GM23338 (cell line): ENCODE results near the gene BAIAP2. TPM values are rescaled to one million over a fixed set of nuclear protein-coding genes. Genes with fewer than 3 reads are reported as not detected.

Experiments
- ATAC-seq: fragments of 200-7000 bp; cut with Tn5 transposase; 3 replicates; pipeline ENCODE4 v1.9.1; 2020
- DNase-seq: peaks from one replicate; pipeline ENCODE4 v3.0.0-alpha.2; 2015; ENCODE audit warnings: low spot score
- H2AFZ ChIP-seq: fragments of 200-600 bp; sonication (generic); 2 replicates; pipeline ENCODE4 v1.8.0; 2016; ENCODE audit warnings: antibody characterized with exemption, mild to moderate bottlenecking, moderate library complexity
- H3F3A ChIP-seq: fragments of 200-600 bp; sonication (generic); replicated peaks from 2 replicates; pipeline ENCODE4 v1.8.0; 2017; ENCODE audit warnings: antibody characterized with exemption, mixed run types, low read depth
- H3K27ac ChIP-seq: fragments of 200-600 bp; sonication (generic); 2 replicates; pipeline ENCODE4 v1.6.1; 2016; ENCODE audit warnings: low read depth
- H3K27me3 ChIP-seq: fragments of 200-600 bp; sonication (generic); 2 replicates; pipeline ENCODE4 v1.8.0; 2016; ENCODE audit warnings: mild to moderate bottlenecking, mixed run types, moderate library complexity; ENCODE audit not compliant: insufficient read depth
- H3K36me3 ChIP-seq: fragments of 200-600 bp; sonication (generic); 2 replicates; pipeline ENCODE4 v1.8.0; 2016; ENCODE audit warnings: mild to moderate bottlenecking; ENCODE audit not compliant: insufficient read depth
- H3K4me1 ChIP-seq: fragments of 200-600 bp; sonication (generic); 2 replicates; pipeline ENCODE4 v1.8.0; 2016; ENCODE audit warnings: mild to moderate bottlenecking, moderate library complexity; ENCODE audit not compliant: insufficient read depth
- H3K4me2 ChIP-seq: fragments of 200-600 bp; sonication (generic); 2 replicates; pipeline ENCODE4 v1.7.1; 2017; ENCODE audit warnings: mixed run types
- H3K4me3 ChIP-seq: fragments of 200-600 bp; sonication (generic); 2 replicates; pipeline ENCODE4 v1.6.1; 2016; ENCODE audit warnings: mixed run types
- H3K79me2 ChIP-seq: fragments of 200-600 bp; sonication (generic); replicated peaks from 2 replicates; pipeline ENCODE4 v1.8.0; 2017; ENCODE audit warnings: mild to moderate bottlenecking; ENCODE audit not compliant: insufficient read depth
- H3K9me2 ChIP-seq: fragments of 200-600 bp; sonication (generic); 2 replicates; pipeline ENCODE4 v1.8.0; 2017; ENCODE audit not compliant: insufficient read depth
- H4K20me1 ChIP-seq: fragments of 200-600 bp; sonication (generic); replicated peaks from 2 replicates; pipeline ENCODE4 v1.8.0; 2017; ENCODE audit warnings: mild to moderate bottlenecking; ENCODE audit not compliant: insufficient read depth
- H3K27ac Mint-ChIP-seq: 2 replicates; pipeline ENCODE4 v1.8.0; 2020; ENCODE audit warnings: inconsistent platforms, mild to moderate bottlenecking, moderate library complexity, mixed read lengths
- H3K27me3 Mint-ChIP-seq: 3 replicates; pipeline ENCODE4 v1.8.0; 2022; ENCODE audit warnings: low read depth, mild to moderate bottlenecking, moderate library complexity, mixed read lengths, inconsistent platforms; ENCODE audit not compliant: insufficient read depth, poor library complexity
- H3K36me3 Mint-ChIP-seq: 3 replicates; pipeline ENCODE4 v1.8.0; 2021; ENCODE audit warnings: low read depth, mild to moderate bottlenecking, inconsistent platforms, moderate library complexity, mixed read lengths
- H3K4me1 Mint-ChIP-seq: 3 replicates; pipeline ENCODE4 v1.8.0; 2020; ENCODE audit warnings: mild to moderate bottlenecking, inconsistent platforms, mixed read lengths
- H3K4me3 Mint-ChIP-seq: 3 replicates; pipeline ENCODE4 v1.8.0; 2021; ENCODE audit warnings: moderate library complexity, mild to moderate bottlenecking, inconsistent platforms, mixed read lengths
- H3K9me3 Mint-ChIP-seq: 3 replicates; pipeline ENCODE4 v1.8.0; 2020; ENCODE audit warnings: moderate library complexity, mild to moderate bottlenecking, inconsistent platforms, mixed read lengths
- CREB1 ChIP-seq: fragments of 250-450 bp; sonication (Bioruptor Pico); IDR thresholded peaks from 2 replicates; pipeline ENCODE4 v1.5.0; 2020; ENCODE audit warnings: low read depth, mild to moderate bottlenecking, moderate library complexity
- EZH2 ChIP-seq: fragments of 200-600 bp; sonication (generic); IDR thresholded peaks from one replicate; pipeline ENCODE4 v1.8.0; 2017; ENCODE audit warnings: antibody characterized with exemption, mild to moderate bottlenecking, low read depth; ENCODE audit not compliant: unreplicated experiment
- EZH2phosphoT487 ChIP-seq: fragments of 200-600 bp; sonication (generic); IDR thresholded peaks from one replicate; pipeline ENCODE4 v1.8.1; 2018; ENCODE audit warnings: antibody characterized with exemption; ENCODE audit not compliant: unreplicated experiment
- JUNB ChIP-seq: IDR thresholded peaks from one replicate; pipeline ENCODE4 v1.6.1; 2016; ENCODE audit warnings: antibody characterized with exemption; ENCODE audit not compliant: unreplicated experiment
- NANOG ChIP-seq: IDR thresholded peaks from 2 replicates; pipeline ENCODE4 v1.6.1; 2016; ENCODE audit warnings: antibody characterized with exemption, borderline replicate concordance
- POLR2AphosphoS5 ChIP-seq: IDR thresholded peaks from 2 replicates; pipeline ENCODE4 v1.6.1; 2016; ENCODE audit warnings: antibody characterized with exemption, low read depth
- STAT1 ChIP-seq: IDR thresholded peaks from one replicate; pipeline ENCODE4 v1.6.1; 2016; ENCODE audit warnings: antibody characterized with exemption; ENCODE audit not compliant: unreplicated experiment
- ZNF114 ChIP-seq: fragments of 250-450 bp; sonication (Bioruptor Pico); IDR thresholded peaks from 2 replicates; pipeline ENCODE4 v1.5.0; 2020; ENCODE audit warnings: mild to moderate bottlenecking, moderate library complexity
- ZNF331 ChIP-seq: fragments of 250-450 bp; sonication (Bioruptor Pico); IDR thresholded peaks from 2 replicates; pipeline ENCODE4 v1.5.0; 2020; ENCODE audit warnings: low read depth, mild to moderate bottlenecking, moderate library complexity
- polyA plus RNA-seq: library from polyadenylated mRNA; unstranded; fragments of >200 nt; fragmentation: Nextera tagmentation; extraction: Ambion mirVana; gene quantifications from 2 replicates; pipeline ENCODE4 v1.2.1, GENCODE V29; 2016
- total RNA-seq: library from RNA; depleted of rRNA; stranded (reverse); fragments of >200 nt; shearing (Covaris generic); gene quantifications from 2 replicates; pipeline ENCODE4 v1.2.3, GENCODE V29; 2014
- TF ChIP-seq, protein P1 (sequence below): fragments of 250-450 bp; sonication (Bioruptor Pico); IDR thresholded peaks from 2 replicates; pipeline ENCODE4 v1.5.0; 2020; ENCODE audit warnings: mild to moderate bottlenecking, moderate library complexity
- TF ChIP-seq, protein P2 (sequence below): IDR thresholded peaks from 2 replicates; pipeline ENCODE4 v1.6.1; 2016; ENCODE audit warnings: antibody characterized with exemption
- TF ChIP-seq, protein P3 (sequence below): IDR thresholded peaks from one replicate; pipeline ENCODE4 v1.6.1; 2018; ENCODE audit warnings: antibody characterized with exemption; ENCODE audit not compliant: unreplicated experiment
- TF ChIP-seq, protein P4 (sequence below), 2 experiments: fragments of 200-600 bp in 1 of 2; sonication (generic) in 1 of 2; conservative IDR thresholded peaks; 2 replicates each; pipeline versions ENCODE4 v1.5.1 to v1.6.1; 2016 to 2017; ENCODE audit warnings: antibody characterized with exemption in 2 of 2, low read depth in 2 of 2, mild to moderate bottlenecking in 2 of 2, moderate library complexity in 1 of 2

Gene BAIAP2
- total and polyA plus RNA-seq, 2 experiments from 2014 or later = 21.7 to 22.7 TPM

DNA sequence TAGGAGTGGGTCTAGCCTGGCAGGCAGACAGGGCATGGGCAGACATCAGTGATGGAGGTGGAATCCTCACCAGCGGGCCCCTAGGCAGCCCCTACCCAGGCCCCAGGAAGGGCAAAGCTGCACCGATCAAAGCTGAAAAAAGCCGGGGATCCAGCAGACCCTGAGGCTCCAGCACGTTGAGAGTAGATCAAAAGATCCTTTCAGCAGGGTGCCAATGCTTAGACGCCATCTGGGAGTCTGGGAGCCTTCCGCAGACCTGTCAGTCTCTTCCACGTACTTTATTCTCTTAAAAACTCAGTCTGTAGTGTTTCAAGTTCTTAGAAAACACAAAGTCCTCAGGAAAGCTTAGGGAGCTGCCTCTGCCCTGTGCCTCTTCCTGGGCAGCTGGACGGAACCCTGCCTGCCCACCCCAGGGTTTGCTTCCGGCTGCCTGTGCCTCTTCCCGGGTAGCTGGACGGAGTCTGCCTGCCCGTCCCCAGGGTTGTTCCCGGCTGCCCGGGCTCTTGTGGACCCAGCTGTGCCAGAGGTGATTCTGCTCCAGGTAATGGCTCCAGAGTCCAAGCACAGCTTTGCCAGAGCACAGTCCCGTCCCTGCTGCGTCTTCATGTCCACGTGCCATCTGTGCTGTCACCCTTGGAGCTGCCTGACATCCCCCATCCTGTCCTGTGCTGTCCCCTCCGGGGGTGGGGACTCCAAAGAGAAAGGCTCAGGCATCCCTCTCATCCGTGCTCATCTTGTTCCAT, 79.6 kb downstream of the BAIAP2 start:
- Histone ChIP-seq H3K4me3 (no peak overlapping the region), H3K4me2 (no peak overlapping the region), H3K4me1 (no peaks in the 10 kb centered on the region), H3F3A (no peaks in the 10 kb centered on the region), H4K20me1 (no peaks in the 10 kb centered on the region), H3K27ac (no peak overlapping the region), H3K9me2 (no peaks in the 10 kb centered on the region), H3K36me3 (no peaks in the 10 kb centered on the region), H3K27me3 (no peaks in the 10 kb centered on the region), H3K79me2 (no peaks in the 10 kb centered on the region), H2AFZ (no peak overlapping the region)
- DNase-seq (no peak), ATAC-seq (no peak)
- Mint-ChIP-seq H3K27me3 (peaks cover 9% of the 10 kb centered on the region), H3K4me1 (peaks cover 3% of the 10 kb centered on the region; the same call in 2 of the 3 replicates), H3K4me3 (no peak overlapping the region), H3K36me3 (no peaks in the 10 kb centered on the region), H3K9me3 (no peaks in the 10 kb centered on the region), H3K27ac (no peak overlapping the region; the same call in 1 of the 2 replicates)
- TF ChIP-seq EZH2 (no peak), JUNB (no peak), EZH2phosphoT487 (no peak), NANOG (no peak), STAT1 (no peak), POLR2AphosphoS5 (no peak), ZNF331 (CRISPR knock-in tag) (no peak), CREB1 (CRISPR knock-in tag) (no peak), ZNF114 (no peak)
- TF ChIP-seq, protein P1, sequence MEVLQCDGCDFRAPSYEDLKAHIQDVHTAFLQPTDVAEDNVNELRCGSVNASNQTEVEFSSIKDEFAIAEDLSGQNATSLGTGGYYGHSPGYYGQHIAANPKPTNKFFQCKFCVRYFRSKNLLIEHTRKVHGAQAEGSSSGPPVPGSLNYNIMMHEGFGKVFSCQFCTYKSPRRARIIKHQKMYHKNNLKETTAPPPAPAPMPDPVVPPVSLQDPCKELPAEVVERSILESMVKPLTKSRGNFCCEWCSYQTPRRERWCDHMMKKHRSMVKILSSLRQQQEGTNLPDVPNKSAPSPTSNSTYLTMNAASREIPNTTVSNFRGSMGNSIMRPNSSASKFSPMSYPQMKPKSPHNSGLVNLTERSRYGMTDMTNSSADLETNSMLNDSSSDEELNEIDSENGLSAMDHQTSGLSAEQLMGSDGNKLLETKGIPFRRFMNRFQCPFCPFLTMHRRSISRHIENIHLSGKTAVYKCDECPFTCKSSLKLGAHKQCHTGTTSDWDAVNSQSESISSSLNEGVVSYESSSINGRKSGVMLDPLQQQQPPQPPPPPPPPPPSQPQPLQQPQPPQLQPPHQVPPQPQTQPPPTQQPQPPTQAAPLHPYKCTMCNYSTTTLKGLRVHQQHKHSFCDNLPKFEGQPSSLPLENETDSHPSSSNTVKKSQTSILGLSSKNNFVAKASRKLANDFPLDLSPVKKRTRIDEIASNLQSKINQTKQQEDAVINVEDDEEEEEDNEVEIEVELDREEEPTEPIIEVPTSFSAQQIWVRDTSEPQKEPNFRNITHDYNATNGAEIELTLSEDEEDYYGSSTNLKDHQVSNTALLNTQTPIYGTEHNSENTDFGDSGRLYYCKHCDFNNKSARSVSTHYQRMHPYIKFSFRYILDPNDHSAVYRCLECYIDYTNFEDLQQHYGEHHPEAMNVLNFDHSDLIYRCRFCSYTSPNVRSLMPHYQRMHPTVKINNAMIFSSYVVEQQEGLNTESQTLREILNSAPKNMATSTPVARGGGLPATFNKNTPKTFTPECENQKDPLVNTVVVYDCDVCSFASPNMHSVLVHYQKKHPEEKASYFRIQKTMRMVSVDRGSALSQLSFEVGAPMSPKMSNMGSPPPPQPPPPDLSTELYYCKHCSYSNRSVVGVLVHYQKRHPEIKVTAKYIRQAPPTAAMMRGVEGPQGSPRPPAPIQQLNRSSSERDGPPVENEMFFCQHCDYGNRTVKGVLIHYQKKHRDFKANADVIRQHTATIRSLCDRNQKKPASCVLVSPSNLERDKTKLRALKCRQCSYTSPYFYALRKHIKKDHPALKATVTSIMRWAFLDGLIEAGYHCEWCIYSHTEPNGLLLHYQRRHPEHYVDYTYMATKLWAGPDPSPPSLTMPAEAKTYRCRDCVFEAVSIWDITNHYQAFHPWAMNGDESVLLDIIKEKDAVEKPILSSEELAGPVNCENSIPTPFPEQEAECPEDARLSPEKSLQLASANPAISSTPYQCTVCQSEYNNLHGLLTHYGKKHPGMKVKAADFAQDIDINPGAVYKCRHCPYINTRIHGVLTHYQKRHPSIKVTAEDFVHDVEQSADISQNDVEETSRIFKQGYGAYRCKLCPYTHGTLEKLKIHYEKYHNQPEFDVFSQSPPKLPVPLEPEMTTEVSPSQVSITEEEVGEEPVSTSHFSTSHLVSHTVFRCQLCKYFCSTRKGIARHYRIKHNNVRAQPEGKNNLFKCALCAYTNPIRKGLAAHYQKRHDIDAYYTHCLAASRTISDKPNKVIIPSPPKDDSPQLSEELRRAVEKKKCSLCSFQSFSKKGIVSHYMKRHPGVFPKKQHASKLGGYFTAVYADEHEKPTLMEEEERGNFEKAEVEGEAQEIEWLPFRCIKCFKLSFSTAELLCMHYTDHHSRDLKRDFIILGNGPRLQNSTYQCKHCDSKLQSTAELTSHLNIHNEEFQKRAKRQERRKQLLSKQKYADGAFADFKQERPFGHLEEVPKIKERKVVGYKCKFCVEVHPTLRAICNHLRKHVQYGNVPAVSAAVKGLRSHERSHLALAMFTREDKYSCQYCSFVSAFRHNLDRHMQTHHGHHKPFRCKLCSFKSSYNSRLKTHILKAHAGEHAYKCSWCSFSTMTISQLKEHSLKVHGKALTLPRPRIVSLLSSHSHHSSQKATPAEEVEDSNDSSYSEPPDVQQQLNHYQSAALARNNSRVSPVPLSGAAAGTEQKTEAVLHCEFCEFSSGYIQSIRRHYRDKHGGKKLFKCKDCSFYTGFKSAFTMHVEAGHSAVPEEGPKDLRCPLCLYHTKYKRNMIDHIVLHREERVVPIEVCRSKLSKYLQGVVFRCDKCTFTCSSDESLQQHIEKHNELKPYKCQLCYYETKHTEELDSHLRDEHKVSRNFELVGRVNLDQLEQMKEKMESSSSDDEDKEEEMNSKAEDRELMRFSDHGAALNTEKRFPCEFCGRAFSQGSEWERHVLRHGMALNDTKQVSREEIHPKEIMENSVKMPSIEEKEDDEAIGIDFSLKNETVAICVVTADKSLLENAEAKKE = no peak
- TF ChIP-seq, protein P2, sequence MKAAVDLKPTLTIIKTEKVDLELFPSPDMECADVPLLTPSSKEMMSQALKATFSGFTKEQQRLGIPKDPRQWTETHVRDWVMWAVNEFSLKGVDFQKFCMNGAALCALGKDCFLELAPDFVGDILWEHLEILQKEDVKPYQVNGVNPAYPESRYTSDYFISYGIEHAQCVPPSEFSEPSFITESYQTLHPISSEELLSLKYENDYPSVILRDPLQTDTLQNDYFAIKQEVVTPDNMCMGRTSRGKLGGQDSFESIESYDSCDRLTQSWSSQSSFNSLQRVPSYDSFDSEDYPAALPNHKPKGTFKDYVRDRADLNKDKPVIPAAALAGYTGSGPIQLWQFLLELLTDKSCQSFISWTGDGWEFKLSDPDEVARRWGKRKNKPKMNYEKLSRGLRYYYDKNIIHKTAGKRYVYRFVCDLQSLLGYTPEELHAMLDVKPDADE = no peak
- TF ChIP-seq, protein P3, sequence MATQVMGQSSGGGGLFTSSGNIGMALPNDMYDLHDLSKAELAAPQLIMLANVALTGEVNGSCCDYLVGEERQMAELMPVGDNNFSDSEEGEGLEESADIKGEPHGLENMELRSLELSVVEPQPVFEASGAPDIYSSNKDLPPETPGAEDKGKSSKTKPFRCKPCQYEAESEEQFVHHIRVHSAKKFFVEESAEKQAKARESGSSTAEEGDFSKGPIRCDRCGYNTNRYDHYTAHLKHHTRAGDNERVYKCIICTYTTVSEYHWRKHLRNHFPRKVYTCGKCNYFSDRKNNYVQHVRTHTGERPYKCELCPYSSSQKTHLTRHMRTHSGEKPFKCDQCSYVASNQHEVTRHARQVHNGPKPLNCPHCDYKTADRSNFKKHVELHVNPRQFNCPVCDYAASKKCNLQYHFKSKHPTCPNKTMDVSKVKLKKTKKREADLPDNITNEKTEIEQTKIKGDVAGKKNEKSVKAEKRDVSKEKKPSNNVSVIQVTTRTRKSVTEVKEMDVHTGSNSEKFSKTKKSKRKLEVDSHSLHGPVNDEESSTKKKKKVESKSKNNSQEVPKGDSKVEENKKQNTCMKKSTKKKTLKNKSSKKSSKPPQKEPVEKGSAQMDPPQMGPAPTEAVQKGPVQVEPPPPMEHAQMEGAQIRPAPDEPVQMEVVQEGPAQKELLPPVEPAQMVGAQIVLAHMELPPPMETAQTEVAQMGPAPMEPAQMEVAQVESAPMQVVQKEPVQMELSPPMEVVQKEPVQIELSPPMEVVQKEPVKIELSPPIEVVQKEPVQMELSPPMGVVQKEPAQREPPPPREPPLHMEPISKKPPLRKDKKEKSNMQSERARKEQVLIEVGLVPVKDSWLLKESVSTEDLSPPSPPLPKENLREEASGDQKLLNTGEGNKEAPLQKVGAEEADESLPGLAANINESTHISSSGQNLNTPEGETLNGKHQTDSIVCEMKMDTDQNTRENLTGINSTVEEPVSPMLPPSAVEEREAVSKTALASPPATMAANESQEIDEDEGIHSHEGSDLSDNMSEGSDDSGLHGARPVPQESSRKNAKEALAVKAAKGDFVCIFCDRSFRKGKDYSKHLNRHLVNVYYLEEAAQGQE = no peak
- TF ChIP-seq, protein P4, sequence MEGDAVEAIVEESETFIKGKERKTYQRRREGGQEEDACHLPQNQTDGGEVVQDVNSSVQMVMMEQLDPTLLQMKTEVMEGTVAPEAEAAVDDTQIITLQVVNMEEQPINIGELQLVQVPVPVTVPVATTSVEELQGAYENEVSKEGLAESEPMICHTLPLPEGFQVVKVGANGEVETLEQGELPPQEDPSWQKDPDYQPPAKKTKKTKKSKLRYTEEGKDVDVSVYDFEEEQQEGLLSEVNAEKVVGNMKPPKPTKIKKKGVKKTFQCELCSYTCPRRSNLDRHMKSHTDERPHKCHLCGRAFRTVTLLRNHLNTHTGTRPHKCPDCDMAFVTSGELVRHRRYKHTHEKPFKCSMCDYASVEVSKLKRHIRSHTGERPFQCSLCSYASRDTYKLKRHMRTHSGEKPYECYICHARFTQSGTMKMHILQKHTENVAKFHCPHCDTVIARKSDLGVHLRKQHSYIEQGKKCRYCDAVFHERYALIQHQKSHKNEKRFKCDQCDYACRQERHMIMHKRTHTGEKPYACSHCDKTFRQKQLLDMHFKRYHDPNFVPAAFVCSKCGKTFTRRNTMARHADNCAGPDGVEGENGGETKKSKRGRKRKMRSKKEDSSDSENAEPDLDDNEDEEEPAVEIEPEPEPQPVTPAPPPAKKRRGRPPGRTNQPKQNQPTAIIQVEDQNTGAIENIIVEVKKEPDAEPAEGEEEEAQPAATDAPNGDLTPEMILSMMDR (conservative IDR thresholded peaks at IDR 0.05; ENCODE audit: low read depth in 2 of 2) = no peak
